Measurements from ENCODE around the gene IFNL2. TPM values are rescaled to one million over a fixed set of nuclear protein-coding genes. Genes with fewer than 3 reads are reported as not detected.
"Not testable (repeated sequence)": the region's sequence is repeated elsewhere in the genome, so short reads cannot be mapped to it uniquely, and the experiment has no call there.

Gene IFNL2
- polyA plus RNA-seq, 3 donors from 2014 or later: not detected

DNA sequence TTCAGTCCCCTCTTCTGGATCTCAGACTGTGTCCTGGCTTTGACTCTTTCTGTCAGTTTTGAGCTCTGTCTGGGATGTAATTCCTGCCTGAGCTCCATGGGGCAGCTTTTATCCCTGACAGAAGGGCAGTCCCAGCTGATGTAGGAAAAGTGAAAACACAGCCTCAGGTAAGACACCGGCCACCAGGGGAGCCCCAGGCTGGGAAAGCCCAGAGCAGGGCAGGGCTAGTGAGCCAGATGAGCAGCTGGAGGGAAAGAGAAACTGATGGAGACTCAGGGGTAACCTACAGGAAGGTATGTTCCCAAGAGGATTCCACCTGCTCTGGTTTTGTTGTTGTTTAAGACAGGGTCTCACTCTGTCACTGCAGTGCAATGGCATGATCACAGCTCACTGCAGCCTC is 23.0 kb upstream of the IFNL2 start:
- H3K27ac Mint-ChIP-seq; H3K27me3 Mint-ChIP-seq (ENCODE audit: low read depth in 3 of 3); H3K4me1 Mint-ChIP-seq; H3K36me3 Mint-ChIP-seq; H3K9me3 Mint-ChIP-seq; DNase-seq; H3K4me3 Mint-ChIP-seq: not testable (repeated sequence)

DNA sequence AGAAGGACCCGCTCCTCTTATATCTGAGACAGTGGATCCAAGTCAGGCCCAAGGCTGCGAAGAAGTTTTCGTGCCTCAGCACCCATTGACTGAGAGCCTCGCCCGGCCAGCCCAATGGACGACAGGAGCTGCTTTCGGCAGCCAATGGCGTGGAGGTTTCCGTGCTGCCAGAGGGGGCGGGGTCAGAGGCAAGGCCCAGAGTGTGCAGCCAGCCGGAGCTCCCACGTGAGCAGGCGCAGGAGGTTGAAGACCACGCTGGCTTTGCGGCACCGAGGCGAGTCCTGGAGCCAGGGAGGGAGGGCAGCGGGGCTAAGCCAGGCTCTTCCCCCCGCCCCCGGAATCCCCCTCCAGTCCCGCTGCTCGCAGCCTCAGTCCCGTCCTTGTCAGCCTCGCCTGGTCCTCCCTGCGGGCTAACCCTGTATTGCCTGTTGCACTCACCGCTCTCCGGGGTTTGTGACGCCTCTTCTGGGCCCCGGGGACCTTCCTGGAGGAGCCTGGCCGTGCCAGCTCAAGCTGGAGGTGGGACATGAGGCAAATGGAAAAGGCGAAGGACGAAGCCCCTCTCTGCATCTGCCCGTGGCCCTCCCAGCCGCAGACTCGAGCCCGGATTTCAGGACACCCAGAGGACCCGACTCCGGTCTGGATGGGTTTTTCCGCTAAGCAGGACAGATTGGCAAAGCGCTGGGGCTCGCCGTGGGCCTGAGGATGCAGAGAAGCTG is 21.1 kb upstream of the IFNL2 start:
- no peaks in the 10 kb centered on the region for H3K36me3 Mint-ChIP-seq

GRCh38 chr19:39247701-39248664 is 20.2 kb upstream of the IFNL2 start:
- peaks cover 5 to 6% of the 10 kb centered on the region in 2 donors for H3K4me1 Mint-ChIP-seq
- H3K27ac Mint-ChIP-seq: no peak overlapping the region
- peaks cover 2 to 13% (median 5%) of the 10 kb centered on the region in 3 donors for H3K27me3 Mint-ChIP-seq (ENCODE audit: low read depth in 3 of 3)
- DNase-seq: no peak
- no peak overlapping the region for H3K4me3 Mint-ChIP-seq
- no peaks in the 10 kb centered on the region for H3K36me3 Mint-ChIP-seq
- H3K9me3 Mint-ChIP-seq: no peaks in the 10 kb centered on the region

More for the DNA sequence above, 21.1 kb upstream of the IFNL2 start:
- H3K9me3 Mint-ChIP-seq: no peaks in the 10 kb centered on the region
- H3K27me3 Mint-ChIP-seq (ENCODE audit: low read depth in 3 of 3): peaks cover 2 to 11% (median 4%) of the 10 kb centered on the region in 3 donors
- peak in 1 of 3 donors; percentile 27 for DNase-seq
- peak overlapping the region in 3 of 5 donors; percentile 53 to 59 (median 57) for H3K4me3 Mint-ChIP-seq
- H3K4me1 Mint-ChIP-seq: peaks cover 5 to 6% of the 10 kb centered on the region in 2 donors
- no peak overlapping the region for H3K27ac Mint-ChIP-seq

DNA sequence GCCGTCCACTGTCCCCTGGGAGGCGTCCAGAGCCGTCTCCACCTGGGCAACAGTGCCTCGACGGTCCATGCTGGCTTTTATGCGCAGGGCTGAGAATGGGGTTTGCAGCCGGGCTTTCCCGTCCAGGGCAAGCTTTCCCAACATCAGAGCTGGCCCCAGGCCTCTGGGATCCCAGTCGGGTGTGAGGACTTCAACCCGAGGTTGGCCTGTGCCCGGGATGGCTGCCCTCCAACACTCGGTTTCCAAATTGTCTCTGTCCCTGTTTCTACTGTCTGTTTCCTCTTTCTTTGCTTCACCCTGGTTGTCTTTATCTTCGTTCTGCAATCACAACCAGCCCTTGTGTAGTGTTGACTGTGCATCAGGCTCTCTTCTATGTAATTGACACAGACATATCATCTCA is 19.4 kb upstream of the IFNL2 start, which contains the start of gene IFNL4:
Gene IFNL4 (minus strand): TSS at position 51 of the 400 bp plus-strand sequence.
- Mint-ChIP-seq H3K27ac (no peak within 1 kb of the TSS), H3K36me3 (no peaks in the 10 kb centered on the region), H3K9me3 (no peaks in the 10 kb centered on the region), H3K27me3 (ENCODE audit: low read depth in 3 of 3) (peaks cover 2 to 11% (median 5%) of the 10 kb centered on the region in 3 donors), H3K4me1 (peaks cover 5 to 6% of the 10 kb centered on the region in 2 donors), H3K4me3 (peak within 1 kb of the TSS in 2 of 5 donors; percentile 40 to 80)
- no peak for DNase-seq

DNA sequence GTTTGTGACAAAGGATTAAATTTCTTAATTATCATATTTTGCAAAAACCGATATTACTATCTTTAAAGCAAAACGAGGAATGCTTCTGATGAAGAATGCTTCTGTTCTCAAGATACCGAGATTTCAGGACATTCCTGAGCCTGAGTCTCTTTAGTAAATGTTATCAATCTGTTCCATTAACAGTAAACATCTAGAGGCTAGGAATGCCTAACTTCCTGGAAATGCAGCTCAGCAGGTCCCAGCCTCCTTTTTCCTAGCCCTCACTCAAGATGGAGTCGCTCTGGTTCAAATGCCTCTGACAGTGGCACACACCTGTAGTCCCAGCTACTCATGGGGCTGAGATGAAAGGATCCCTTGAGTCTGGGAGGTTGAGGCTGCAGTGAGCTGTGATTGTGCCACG is 17.1 kb upstream of the IFNL2 start:
- no peak for DNase-seq
- H3K36me3 Mint-ChIP-seq: no peaks in the 10 kb centered on the region

DNA sequence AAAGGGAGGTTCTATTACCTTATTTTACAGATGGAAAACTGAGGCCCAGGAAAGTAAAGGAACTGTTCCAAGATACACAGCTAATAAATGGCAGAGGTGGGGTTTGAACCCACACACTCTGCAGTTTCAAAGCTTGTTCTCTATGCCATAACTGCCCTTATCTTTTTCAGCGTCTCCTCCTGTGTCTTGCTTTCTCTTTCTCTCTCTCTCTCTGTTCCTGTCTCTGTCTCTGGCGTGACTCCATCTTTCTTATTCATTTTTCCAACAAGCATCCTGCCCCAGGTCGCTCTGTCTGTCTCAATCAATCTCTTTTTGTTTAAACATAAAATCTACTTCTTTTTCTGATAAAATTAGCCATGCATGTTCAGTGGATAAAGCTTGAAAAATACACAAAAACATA is 16.4 kb upstream of the IFNL2 start:
- peaks cover 2 to 13% (median 12%) of the 10 kb centered on the region in 3 donors for H3K27me3 Mint-ChIP-seq (ENCODE audit: low read depth in 3 of 3)
- DNase-seq: no peak
- H3K4me1 Mint-ChIP-seq: peaks cover 4 to 6% of the 10 kb centered on the region in 2 donors
- H3K9me3 Mint-ChIP-seq: no peaks in the 10 kb centered on the region
- peak overlapping the region in 2 of 6 donors; percentile 2 to 11 for H3K27ac Mint-ChIP-seq
- no peak overlapping the region for H3K4me3 Mint-ChIP-seq
- H3K36me3 Mint-ChIP-seq: no peaks in the 10 kb centered on the region

More for the DNA sequence above, 17.1 kb upstream of the IFNL2 start:
- H3K4me1 Mint-ChIP-seq: peaks cover 5 to 6% of the 10 kb centered on the region in 2 donors
- H3K9me3 Mint-ChIP-seq: no peaks in the 10 kb centered on the region
- H3K27ac Mint-ChIP-seq: no peak overlapping the region
- peaks cover 2 to 8% (median 6%) of the 10 kb centered on the region in 3 donors for H3K27me3 Mint-ChIP-seq (ENCODE audit: low read depth in 3 of 3)
- no peak overlapping the region for H3K4me3 Mint-ChIP-seq

- no peak overlapping the region for H3K4me3 Mint-ChIP-seq
- peaks cover 0 to 6% of the 10 kb centered on the region in 2 donors for H3K4me1 Mint-ChIP-seq
- no peaks in the 10 kb centered on the region for H3K36me3 Mint-ChIP-seq
- no peaks in the 10 kb centered on the region for H3K9me3 Mint-ChIP-seq
- DNase-seq: no peak
- peaks cover 2 to 14% (median 13%) of the 10 kb centered on the region in 3 donors for H3K27me3 Mint-ChIP-seq (ENCODE audit: low read depth in 3 of 3)
- H3K27ac Mint-ChIP-seq: no peak overlapping the region
Measured at GRCh38 chr19:39252458-39252857, 15.7 kb upstream of the IFNL2 start.

GRCh38 chr19:39253374-39254149 is 14.6 kb upstream of the IFNL2 start:
- Mint-ChIP-seq H3K4me1 (peaks cover 0 to 6% of the 10 kb centered on the region in 2 donors), H3K27ac (peak overlapping the region in 2 of 6 donors; percentile 17 to 45), H3K27me3 (ENCODE audit: low read depth in 3 of 3) (peaks cover 2 to 14% (median 11%) of the 10 kb centered on the region in 3 donors), H3K36me3 (no peaks in the 10 kb centered on the region), H3K4me3 (no peak overlapping the region), H3K9me3 (no peaks in the 10 kb centered on the region)
- DNase-seq: no peak

DNA sequence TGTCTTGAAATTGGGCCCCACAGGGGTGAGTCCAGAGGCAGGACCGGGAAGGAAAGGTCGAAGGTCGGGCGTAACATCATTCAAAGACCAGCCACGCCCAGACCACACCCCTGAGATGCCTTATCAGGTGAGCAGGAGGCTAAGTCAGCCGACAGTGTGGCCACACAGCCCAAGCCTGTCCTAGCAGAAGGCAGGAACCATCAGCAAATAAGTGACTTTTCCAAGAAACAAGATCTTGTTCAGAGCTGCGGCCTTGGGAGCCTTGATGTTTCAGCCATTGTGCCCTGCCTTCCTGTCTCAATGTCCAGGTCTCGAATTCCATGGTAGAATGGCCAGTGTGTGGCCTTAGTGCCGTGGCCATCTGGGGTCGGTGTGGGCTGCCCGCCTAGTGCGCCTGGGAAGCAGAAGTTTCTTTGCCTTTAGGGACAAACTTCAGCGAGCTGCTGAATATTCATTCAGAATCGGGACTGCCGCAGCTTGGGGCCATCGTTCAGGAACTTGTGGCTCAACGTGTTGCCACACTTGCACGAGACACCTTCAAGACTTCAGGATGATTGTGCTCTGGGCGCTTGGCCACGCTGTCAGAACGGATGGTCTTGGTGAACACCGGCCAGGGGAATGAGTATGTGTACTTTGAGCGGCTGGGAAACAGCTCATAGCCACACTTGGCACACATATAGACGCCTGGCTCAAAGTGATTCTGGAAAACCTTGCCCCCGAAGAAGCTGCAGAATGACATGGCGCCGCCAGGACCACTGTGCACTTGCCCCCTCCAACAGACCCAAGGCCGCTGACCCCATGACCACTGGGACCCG is 13.5 kb upstream of the IFNL2 start:
- Mint-ChIP-seq H3K4me3 (no peak overlapping the region), H3K27ac (no peak overlapping the region), H3K4me1 (no peaks in the 10 kb centered on the region), H3K36me3 (no peaks in the 10 kb centered on the region), H3K9me3 (no peaks in the 10 kb centered on the region), H3K27me3 (ENCODE audit: low read depth in 3 of 3) (peaks cover 2 to 13% (median 10%) of the 10 kb centered on the region in 3 donors)
- no peak for DNase-seq

- H3K4me1 Mint-ChIP-seq: no peaks in the 10 kb centered on the region
- H3K4me3 Mint-ChIP-seq: no peak overlapping the region
- no peaks in the 10 kb centered on the region for H3K9me3 Mint-ChIP-seq
- DNase-seq: no peak
- no peak overlapping the region for H3K27ac Mint-ChIP-seq
- H3K36me3 Mint-ChIP-seq: no peaks in the 10 kb centered on the region
- H3K27me3 Mint-ChIP-seq (ENCODE audit: low read depth in 3 of 3): peaks cover 4 to 11% (median 9%) of the 10 kb centered on the region in 3 donors
Measured at GRCh38 chr19:39257227-39257626, 11.0 kb upstream of the IFNL2 start.

GRCh38 chr19:39261704-39262103 is 6.5 kb upstream of the IFNL2 start:
- Mint-ChIP-seq H3K4me3 (no peak overlapping the region), H3K27ac (no peak overlapping the region), H3K27me3 (ENCODE audit: low read depth in 3 of 3) (peaks cover 16 to 20% (median 19%) of the 10 kb centered on the region in 3 donors), H3K36me3 (peaks cover 0 to 3% (median 0%) of the 10 kb centered on the region in 3 donors), H3K4me1 (peaks cover 7 to 16% of the 10 kb centered on the region in 2 donors), H3K9me3 (no peaks in the 10 kb centered on the region)
- DNase-seq: no peak

- Mint-ChIP-seq H3K4me3 (no peak overlapping the region), H3K27me3 (ENCODE audit: low read depth in 3 of 3) (peaks cover 13 to 20% (median 16%) of the 10 kb centered on the region in 3 donors), H3K4me1 (peaks cover 7 to 16% of the 10 kb centered on the region in 2 donors), H3K9me3 (no peaks in the 10 kb centered on the region), H3K27ac (no peak overlapping the region), H3K36me3 (peaks cover 0 to 3% (median 0%) of the 10 kb centered on the region in 3 donors)
- no peak for DNase-seq
Measured at GRCh38 chr19:39262496-39262895, 5.7 kb upstream of the IFNL2 start.

Data from immature natural killer cell (primary cell).